Measurements from ENCODE around the gene PRKCH. TPM values are rescaled to one million over a fixed set of nuclear protein-coding genes. Genes with fewer than 3 reads are reported as not detected.
"Not testable (repeated sequence)": the region's sequence is repeated elsewhere in the genome, so short reads cannot be mapped to it uniquely, and the experiment has no call there.

Gene PRKCH
- polyA plus RNA-seq, 3 donors, result 3.6 to 6.2 (median 5.4) TPM

DNA sequence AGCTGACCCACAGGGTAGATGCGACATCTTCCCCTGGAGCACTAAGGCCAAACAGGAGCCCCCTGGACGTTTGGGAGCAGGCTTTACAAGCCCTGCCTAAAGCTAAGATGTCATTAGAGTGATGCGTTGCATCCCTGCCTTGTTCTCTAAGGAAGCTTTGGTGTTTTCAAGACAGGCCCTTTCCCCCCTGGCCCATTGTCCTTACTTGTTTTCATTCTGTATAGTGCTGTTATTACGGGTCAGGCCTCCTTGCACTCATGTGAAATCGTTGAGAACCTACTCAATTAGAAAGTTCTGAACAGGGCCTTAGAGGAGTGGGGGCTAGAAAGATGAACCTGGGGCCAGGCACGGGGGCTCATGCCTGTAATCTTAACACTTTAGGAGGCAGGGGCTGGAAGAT, 1.7 kb upstream of the PRKCH start:
- WGBS (ENCODE audit: insufficient coverage), result 87% methylated on average over 3 of the region's 6 CpGs
- peaks cover 18% of the 10 kb centered on the region for H3K79me2 ChIP-seq (ENCODE audit: insufficient read depth, low read length)
- H3K4me1 ChIP-seq (ENCODE audit: control insufficient read depth in 1 of 2, insufficient read depth in 2 of 2, low read length in 2 of 2), result peaks cover 18 to 19% of the 10 kb centered on the region in 2 donors
- DNase-seq, result no peak
- H3K27ac Mint-ChIP-seq, result no peak overlapping the region
- no peak overlapping the region for H3K4me2 ChIP-seq (replicated peaks; ENCODE audit: extremely low read depth, low read length, poor library complexity, severe bottlenecking)
- H3K36me3 Mint-ChIP-seq, result peaks cover 0 to 10% of the 10 kb centered on the region in 2 donors
- no peak overlapping the region for H3K27ac ChIP-seq (ENCODE audit: low read depth in 1 of 2, low read length in 2 of 2)
- no peak overlapping the region for H2AFZ ChIP-seq (ENCODE audit: insufficient read depth, low read depth, low read length, poor library complexity, severe bottlenecking)
- H3K9me3 Mint-ChIP-seq, result peaks cover 0 to 4% (median 0%) of the 10 kb centered on the region in 7 donors
- no peaks in the 10 kb centered on the region for H3K36me3 ChIP-seq (replicated peaks in 1 of 2; ENCODE audit: control insufficient read depth in 1 of 2, insufficient read depth in 2 of 2, low read length in 2 of 2)
- TF ChIP-seq, protein P1, sequence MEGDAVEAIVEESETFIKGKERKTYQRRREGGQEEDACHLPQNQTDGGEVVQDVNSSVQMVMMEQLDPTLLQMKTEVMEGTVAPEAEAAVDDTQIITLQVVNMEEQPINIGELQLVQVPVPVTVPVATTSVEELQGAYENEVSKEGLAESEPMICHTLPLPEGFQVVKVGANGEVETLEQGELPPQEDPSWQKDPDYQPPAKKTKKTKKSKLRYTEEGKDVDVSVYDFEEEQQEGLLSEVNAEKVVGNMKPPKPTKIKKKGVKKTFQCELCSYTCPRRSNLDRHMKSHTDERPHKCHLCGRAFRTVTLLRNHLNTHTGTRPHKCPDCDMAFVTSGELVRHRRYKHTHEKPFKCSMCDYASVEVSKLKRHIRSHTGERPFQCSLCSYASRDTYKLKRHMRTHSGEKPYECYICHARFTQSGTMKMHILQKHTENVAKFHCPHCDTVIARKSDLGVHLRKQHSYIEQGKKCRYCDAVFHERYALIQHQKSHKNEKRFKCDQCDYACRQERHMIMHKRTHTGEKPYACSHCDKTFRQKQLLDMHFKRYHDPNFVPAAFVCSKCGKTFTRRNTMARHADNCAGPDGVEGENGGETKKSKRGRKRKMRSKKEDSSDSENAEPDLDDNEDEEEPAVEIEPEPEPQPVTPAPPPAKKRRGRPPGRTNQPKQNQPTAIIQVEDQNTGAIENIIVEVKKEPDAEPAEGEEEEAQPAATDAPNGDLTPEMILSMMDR (IDR thresholded peaks at IDR 0.05), result no peak
- no peak overlapping the region for H3K9ac ChIP-seq (ENCODE audit: insufficient read depth, low read length, poor library complexity, severe bottlenecking)
- H3K9me3 ChIP-seq (replicated peaks in 1 of 2; ENCODE audit: control insufficient read depth in 1 of 2, insufficient read depth in 1 of 2, low read length in 2 of 2), result no peaks in the 10 kb centered on the region
- peaks cover 23% of the 10 kb centered on the region for H3K4me1 Mint-ChIP-seq
- no peak overlapping the region for H3K4me3 Mint-ChIP-seq
- H4K20me1 ChIP-seq (ENCODE audit: insufficient read depth, low read length), result no peaks in the 10 kb centered on the region
- peaks cover 10 to 17% (median 16%) of the 10 kb centered on the region in 3 donors for H3K27me3 Mint-ChIP-seq (ENCODE audit: low read depth in 3 of 3)
- intact Hi-C loops (cut with micrococcal nuclease), result loop anchor here in 1 of 2 donors (5.0 kb wide), 1 partner anchor 118 kb away; no protein-coding TSS in a partner anchor
- H3K27me3 ChIP-seq (ENCODE audit: control insufficient read depth in 2 of 2, insufficient read depth in 2 of 2, low read length in 2 of 2), result peaks cover 4 to 11% of the 10 kb centered on the region in 2 donors
- no peak overlapping the region for H3K4me3 ChIP-seq (replicated peaks in 1 of 3; ENCODE audit: low read depth in 2 of 3, low read length in 3 of 3)

DNA sequence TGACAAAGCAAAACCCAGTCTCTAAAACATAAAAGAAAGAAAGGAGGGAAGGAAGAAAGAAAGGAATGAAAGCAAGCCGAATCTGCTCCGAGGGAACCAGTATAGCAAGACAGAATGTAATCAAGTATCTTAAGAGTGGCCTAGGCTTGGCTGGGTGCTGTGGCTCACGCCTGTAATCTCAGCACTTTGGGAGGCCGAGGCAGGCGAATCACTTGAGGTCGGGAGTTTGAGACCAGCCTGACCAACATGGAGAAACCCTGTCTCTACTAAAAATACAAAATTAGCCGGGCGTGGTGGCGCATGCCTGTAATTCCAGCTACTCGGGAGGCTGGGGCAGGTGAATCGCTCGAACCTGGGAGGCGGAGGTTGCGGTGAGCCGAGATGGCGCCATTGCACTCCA, 1.2 kb upstream of the PRKCH start:
- Histone ChIP-seq H3K27me3 (ENCODE audit: control insufficient read depth in 2 of 2, insufficient read depth in 2 of 2, low read length in 2 of 2) (peaks cover 4 to 11% of the 10 kb centered on the region in 2 donors), H3K4me1 (ENCODE audit: control insufficient read depth in 1 of 2, insufficient read depth in 2 of 2, low read length in 2 of 2) (peaks cover 18 to 19% of the 10 kb centered on the region in 2 donors), H3K79me2 (ENCODE audit: insufficient read depth, low read length) (peaks cover 19% of the 10 kb centered on the region)
- not testable (repeated sequence) for H4K20me1 ChIP-seq (ENCODE audit: insufficient read depth, low read length); H3K9ac ChIP-seq (ENCODE audit: insufficient read depth, low read length, poor library complexity, severe bottlenecking); DNase-seq; H2AFZ ChIP-seq (ENCODE audit: insufficient read depth, low read depth, low read length, poor library complexity, severe bottlenecking); H3K36me3 Mint-ChIP-seq; H3K9me3 ChIP-seq (replicated peaks in 1 of 2; ENCODE audit: control insufficient read depth in 1 of 2, insufficient read depth in 1 of 2, low read length in 2 of 2); H3K36me3 ChIP-seq (replicated peaks in 1 of 2; ENCODE audit: control insufficient read depth in 1 of 2, insufficient read depth in 2 of 2, low read length in 2 of 2); H3K27ac Mint-ChIP-seq; H3K4me3 Mint-ChIP-seq; H3K4me3 ChIP-seq (replicated peaks in 1 of 3; ENCODE audit: low read depth in 2 of 3, low read length in 3 of 3); H3K9me3 Mint-ChIP-seq; H3K27ac ChIP-seq (ENCODE audit: low read depth in 1 of 2, low read length in 2 of 2); H3K4me2 ChIP-seq (replicated peaks; ENCODE audit: extremely low read depth, low read length, poor library complexity, severe bottlenecking)
- intact Hi-C loops (cut with micrococcal nuclease), result loop anchor here in 1 of 2 donors (5.0 kb wide), 1 partner anchor 117 kb away; no protein-coding TSS in a partner anchor
- H3K27me3 Mint-ChIP-seq (ENCODE audit: low read depth in 3 of 3), result peaks cover 10 to 17% (median 16%) of the 10 kb centered on the region in 3 donors
- H3K4me1 Mint-ChIP-seq, result peaks cover 23% of the 10 kb centered on the region
- WGBS (ENCODE audit: insufficient coverage), result 80% methylated on average over 3 of the region's 16 CpGs

All from CD14-positive monocyte (primary cell).